Right cardiac atrium (tissue), 5 donors: ENCODE measurements around the gene CPNE4. TPM values are rescaled to one million over a fixed set of nuclear protein-coding genes. Genes with fewer than 3 reads are reported as not detected.

Experiments
- ATAC-seq, 2 donors: fragments of 200-7000 bp; cut with Tn5 transposase; one replicate each; pipeline versions ENCODE4 v1.8.0 to v1.9.1; 2020; ENCODE audit warnings: moderate library complexity in 2 of 2, mild to moderate bottlenecking in 1 of 2
- DNase-seq, 3 donors: peaks; one replicate each; pipeline ENCODE4 v3.0.0-alpha.2; 2020
- H3K27ac ChIP-seq: one replicate; pipeline ENCODE4 v1.5.1; 2013; ENCODE audit warnings: mild to moderate bottlenecking, low read length, control low read depth, moderate library complexity
- H3K27me3 ChIP-seq: one replicate; pipeline ENCODE4 v1.6.1; 2013; ENCODE audit not compliant: control insufficient read depth, insufficient read depth
- H3K4me1 ChIP-seq: one replicate; pipeline ENCODE4 v1.6.1; 2013; ENCODE audit warnings: low read length; ENCODE audit not compliant: control insufficient read depth, insufficient read depth
- H3K4me3 ChIP-seq: one replicate; pipeline ENCODE4 v1.5.1; 2013; ENCODE audit warnings: low read length, control low read depth
- H3K9me3 ChIP-seq: one replicate; pipeline ENCODE4 v1.6.1; 2013; ENCODE audit warnings: low read length; ENCODE audit not compliant: control insufficient read depth
- WGBS: extraction: QIAGEN DNeasy Blood & Tissue Kit; methylation state at CpG from one replicate; pipeline ENCODE4 v1.1.7; 2013; 5-methylcytosine and 5-hydroxymethylcytosine counted together
- intact Hi-C, 4 donors: fragments of 100-400 bp; cut with DNase I; formaldehyde crosslinking; loops; one replicate each; pipeline versions ENCODE4 v1.11.0 to v1.14.0; 2022 to 2023
- polyA plus RNA-seq: library from polyadenylated mRNA; stranded (reverse); fragments of 200-250 nt; gene quantifications from one replicate; pipeline ENCODE4 v1.2.3, GENCODE V29; 2013
- total RNA-seq, 4 donors: library from RNA; stranded (reverse); fragmentation: NEBNext Ultra II Directional; extraction: Animal tissue kit (Norgen Biotek cat#: 25700); gene quantifications; one replicate each; pipeline ENCODE4 v1.2.1, GENCODE V29; 2021
- donor health status: healthy with polysubstance abuse.
- donor health status: DM: no; HTN: yes; CAD: no.
- donor health status: DM: no; HTN: no; CAD: no.
- donor health status: DM: no; HTN: yes; CAD: no; lungs with severe emphysema.
- donor health status: DM: yes; HTN: yes; CAD: no.

Gene CPNE4
- total and polyA plus RNA-seq, 5 donors, result 0.79 to 9.6 (median 2.1) TPM

- intact Hi-C loops, result no loop called here
- no peaks in the 10 kb centered on the region for H3K9me3 ChIP-seq
- 63% methylated on average over 4 of the region's 4 CpGs for WGBS
- no peaks in the 10 kb centered on the region for H3K4me1 ChIP-seq
- no peak overlapping the region for H3K27ac ChIP-seq
- H3K4me3 ChIP-seq, result no peak overlapping the region
- DNase-seq (no peak), ATAC-seq (no peak)
- no peaks in the 10 kb centered on the region for H3K27me3 ChIP-seq
Measured at GRCh38 chr3:131550562-131551465, 484.0 kb downstream of the CPNE4 start.

GRCh38 chr3:131549340-131549739 is 485.5 kb downstream of the CPNE4 start:
- ATAC-seq, result no peak
- intact Hi-C loops, result no loop called here
- DNase-seq, result no peak
- Histone ChIP-seq H3K9me3 (no peaks in the 10 kb centered on the region), H3K27me3 (no peaks in the 10 kb centered on the region), H3K27ac (no peak overlapping the region), H3K4me1 (no peaks in the 10 kb centered on the region), H3K4me3 (no peak overlapping the region)
- 90% methylated on average over 1 of the region's 1 CpG for WGBS

GRCh38 chr3:131547585-131547984 is 487.2 kb downstream of the CPNE4 start:
- Histone ChIP-seq H3K27me3 (no peaks in the 10 kb centered on the region), H3K4me3 (no peak overlapping the region), H3K9me3 (no peaks in the 10 kb centered on the region), H3K27ac (no peak overlapping the region), H3K4me1 (no peaks in the 10 kb centered on the region)
- no peak for DNase-seq
- ATAC-seq, result no peak
- intact Hi-C loops, result no loop called here
- 77% methylated on average over 1 of the region's 1 CpG for WGBS

- H3K9me3 ChIP-seq, result no peaks in the 10 kb centered on the region
- no peaks in the 10 kb centered on the region for H3K4me1 ChIP-seq
- DNase-seq (no peak), ATAC-seq (no peak)
- no peaks in the 10 kb centered on the region for H3K27me3 ChIP-seq
- no peak overlapping the region for H3K4me3 ChIP-seq
- intact Hi-C loops, result no loop called here
- H3K27ac ChIP-seq, result no peak overlapping the region
Measured at GRCh38 chr3:131546441-131546840, 488.4 kb downstream of the CPNE4 start.

GRCh38 chr3:131544557-131544956 is 490.3 kb downstream of the CPNE4 start:
- Histone ChIP-seq H3K4me1 (no peaks in the 10 kb centered on the region), H3K9me3 (no peaks in the 10 kb centered on the region), H3K27me3 (no peaks in the 10 kb centered on the region), H3K27ac (no peak overlapping the region), H3K4me3 (no peak overlapping the region)
- intact Hi-C loops, result no loop called here
- WGBS, result 84% methylated on average over 2 of the region's 2 CpGs
- DNase-seq, result no peak
- ATAC-seq, result no peak

- no peaks in the 10 kb centered on the region for H3K4me1 ChIP-seq
- ATAC-seq, result peak; percentile 90 to 97
- DNase-seq, result peak; percentile 71 to 86 (median 80)
- no peak overlapping the region for H3K4me3 ChIP-seq
- H3K27me3 ChIP-seq, result no peaks in the 10 kb centered on the region
- intact Hi-C loops, result no loop called here
- H3K27ac ChIP-seq, result no peak overlapping the region
- H3K9me3 ChIP-seq, result no peaks in the 10 kb centered on the region
Measured at GRCh38 chr3:131543714-131544113, 491.1 kb downstream of the CPNE4 start.

GRCh38 chr3:131541288-131541687 is 493.5 kb downstream of the CPNE4 start:
- Histone ChIP-seq H3K27ac (no peak overlapping the region), H3K27me3 (no peaks in the 10 kb centered on the region), H3K4me3 (no peak overlapping the region), H3K9me3 (no peaks in the 10 kb centered on the region), H3K4me1 (no peaks in the 10 kb centered on the region)
- 88% methylated on average over 1 of the region's 1 CpG for WGBS
- no peak for ATAC-seq
- intact Hi-C loops, result no loop called here
- DNase-seq, result no peak

- H3K4me1 ChIP-seq, result no peaks in the 10 kb centered on the region
- DNase-seq (no peak), ATAC-seq (no peak)
- H3K27ac ChIP-seq, result no peak overlapping the region
- WGBS, result 70% methylated on average over 2 of the region's 2 CpGs
- H3K9me3 ChIP-seq, result no peaks in the 10 kb centered on the region
- intact Hi-C loops, result no loop called here
- no peaks in the 10 kb centered on the region for H3K27me3 ChIP-seq
- H3K4me3 ChIP-seq, result no peak overlapping the region
Measured at GRCh38 chr3:131540821-131541220, 494.0 kb downstream of the CPNE4 start.

GRCh38 chr3:131540143-131540542 is 494.7 kb downstream of the CPNE4 start:
- H3K27ac ChIP-seq, result no peak overlapping the region
- intact Hi-C loops, result no loop called here
- no peaks in the 10 kb centered on the region for H3K9me3 ChIP-seq

GRCh38 chr3:131538968-131539367 is 495.8 kb downstream of the CPNE4 start:
- Histone ChIP-seq H3K27ac (no peak overlapping the region), H3K9me3 (no peaks in the 10 kb centered on the region), H3K4me1 (no peaks in the 10 kb centered on the region), H3K27me3 (no peaks in the 10 kb centered on the region), H3K4me3 (no peak overlapping the region)
- no peak for DNase-seq
- ATAC-seq, result no peak
- intact Hi-C loops, result no loop called here
- 91% methylated on average over 1 of the region's 1 CpG for WGBS

More at GRCh38 chr3:131540143-131540542, 494.7 kb downstream of the CPNE4 start:
- no peaks in the 10 kb centered on the region for H3K27me3 ChIP-seq
- H3K4me3 ChIP-seq, result no peak overlapping the region
- no peak for ATAC-seq
- no peak for DNase-seq
- H3K4me1 ChIP-seq, result no peaks in the 10 kb centered on the region

GRCh38 chr3:131537531-131537930 is 497.3 kb downstream of the CPNE4 start:
- WGBS, result 87% methylated on average over 3 of the region's 3 CpGs
- intact Hi-C loops, result no loop called here
- Histone ChIP-seq H3K9me3 (no peaks in the 10 kb centered on the region), H3K4me1 (no peaks in the 10 kb centered on the region), H3K4me3 (no peak overlapping the region), H3K27ac (no peak overlapping the region), H3K27me3 (no peaks in the 10 kb centered on the region)
- DNase-seq, result no peak
- ATAC-seq, result no peak

- Histone ChIP-seq H3K4me3 (no peak overlapping the region), H3K27me3 (no peaks in the 10 kb centered on the region), H3K27ac (no peak overlapping the region), H3K4me1 (no peaks in the 10 kb centered on the region), H3K9me3 (no peaks in the 10 kb centered on the region)
- WGBS, result 63% methylated on average over 2 of the region's 2 CpGs
- DNase-seq, result no peak
- no peak for ATAC-seq
- intact Hi-C loops, result no loop called here
Measured at GRCh38 chr3:131535596-131535995, 499.2 kb downstream of the CPNE4 start.
